ENCODE results near the gene TRIM65.

TRIM65 gene

DNA sequence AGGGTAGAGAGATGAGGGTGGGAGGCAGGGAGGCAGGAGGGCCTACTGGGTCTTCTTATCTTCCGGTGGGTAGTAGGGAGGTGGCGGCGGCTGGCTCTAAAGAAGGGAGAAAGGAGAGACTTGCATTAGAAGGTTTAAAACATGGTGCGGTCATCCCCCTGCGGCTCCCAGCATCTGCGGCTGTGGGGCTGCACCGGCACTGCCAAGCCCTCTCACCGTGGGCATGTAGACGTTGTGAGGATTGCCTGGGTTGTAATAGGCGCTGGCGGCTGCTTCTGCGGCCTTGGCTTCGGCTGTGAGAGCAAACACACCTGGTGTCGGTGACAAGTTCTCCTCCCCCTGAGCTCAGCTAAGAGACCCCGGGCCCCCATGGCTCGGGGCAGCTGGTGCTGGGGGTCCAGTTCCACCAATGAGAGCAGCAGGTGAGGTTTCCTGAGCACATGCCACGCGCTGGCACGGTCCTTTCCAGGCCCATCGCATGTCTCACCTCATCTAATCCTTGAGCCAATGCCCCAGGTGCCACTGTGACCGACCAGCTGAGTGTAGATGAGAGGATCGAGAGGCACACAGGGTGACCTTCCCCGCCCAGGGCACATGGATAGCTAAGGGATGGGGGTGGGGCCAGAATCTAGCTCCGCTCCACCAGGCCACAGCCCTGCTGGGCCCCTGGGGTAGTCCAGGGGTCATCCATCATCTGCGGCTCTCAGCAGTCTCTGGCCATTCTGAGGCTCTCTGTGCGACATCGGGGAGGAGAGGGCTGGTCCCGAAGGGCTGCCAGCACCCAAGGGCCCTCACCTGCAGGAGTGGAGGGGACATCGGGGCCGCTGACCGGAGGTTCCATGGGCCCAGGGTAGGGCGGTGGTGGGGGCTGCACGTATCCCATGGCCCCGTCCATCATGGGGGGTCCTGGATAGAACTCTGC is 49.8 kb downstream of the TRIM65 start:
- TF ChIP-seq, protein P1, sequence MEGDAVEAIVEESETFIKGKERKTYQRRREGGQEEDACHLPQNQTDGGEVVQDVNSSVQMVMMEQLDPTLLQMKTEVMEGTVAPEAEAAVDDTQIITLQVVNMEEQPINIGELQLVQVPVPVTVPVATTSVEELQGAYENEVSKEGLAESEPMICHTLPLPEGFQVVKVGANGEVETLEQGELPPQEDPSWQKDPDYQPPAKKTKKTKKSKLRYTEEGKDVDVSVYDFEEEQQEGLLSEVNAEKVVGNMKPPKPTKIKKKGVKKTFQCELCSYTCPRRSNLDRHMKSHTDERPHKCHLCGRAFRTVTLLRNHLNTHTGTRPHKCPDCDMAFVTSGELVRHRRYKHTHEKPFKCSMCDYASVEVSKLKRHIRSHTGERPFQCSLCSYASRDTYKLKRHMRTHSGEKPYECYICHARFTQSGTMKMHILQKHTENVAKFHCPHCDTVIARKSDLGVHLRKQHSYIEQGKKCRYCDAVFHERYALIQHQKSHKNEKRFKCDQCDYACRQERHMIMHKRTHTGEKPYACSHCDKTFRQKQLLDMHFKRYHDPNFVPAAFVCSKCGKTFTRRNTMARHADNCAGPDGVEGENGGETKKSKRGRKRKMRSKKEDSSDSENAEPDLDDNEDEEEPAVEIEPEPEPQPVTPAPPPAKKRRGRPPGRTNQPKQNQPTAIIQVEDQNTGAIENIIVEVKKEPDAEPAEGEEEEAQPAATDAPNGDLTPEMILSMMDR (IDR thresholded peaks at IDR 0.05; ENCODE audit: control insufficient read depth, insufficient read depth, low read depth, low read length, missing control alignments): no peak
- DNase-seq (ENCODE audit: low read depth): no peak
- H3K4me3 ChIP-seq (ENCODE audit: control insufficient read depth, low read depth, low read length): no peak overlapping the region

GRCh38 chr17:75845933-75846691 is 50.6 kb downstream of the TRIM65 start:
- DNase-seq (ENCODE audit: low read depth): no peak
- TF ChIP-seq, protein P1 (IDR thresholded peaks at IDR 0.05; ENCODE audit: control insufficient read depth, insufficient read depth, low read depth, low read length, missing control alignments): no peak
- no peak overlapping the region for H3K4me3 ChIP-seq (ENCODE audit: control insufficient read depth, low read depth, low read length)

- no peak overlapping the region for H3K4me3 ChIP-seq (ENCODE audit: control insufficient read depth, low read depth, low read length)
- DNase-seq (ENCODE audit: low read depth): no peak
- TF ChIP-seq, protein P1 (IDR thresholded peaks at IDR 0.05; ENCODE audit: control insufficient read depth, insufficient read depth, low read depth, low read length, missing control alignments): peak; percentile 72
These were observed 51.6 kb downstream of the TRIM65 start for GRCh38 chr17:75845058-75845711.

DNA sequence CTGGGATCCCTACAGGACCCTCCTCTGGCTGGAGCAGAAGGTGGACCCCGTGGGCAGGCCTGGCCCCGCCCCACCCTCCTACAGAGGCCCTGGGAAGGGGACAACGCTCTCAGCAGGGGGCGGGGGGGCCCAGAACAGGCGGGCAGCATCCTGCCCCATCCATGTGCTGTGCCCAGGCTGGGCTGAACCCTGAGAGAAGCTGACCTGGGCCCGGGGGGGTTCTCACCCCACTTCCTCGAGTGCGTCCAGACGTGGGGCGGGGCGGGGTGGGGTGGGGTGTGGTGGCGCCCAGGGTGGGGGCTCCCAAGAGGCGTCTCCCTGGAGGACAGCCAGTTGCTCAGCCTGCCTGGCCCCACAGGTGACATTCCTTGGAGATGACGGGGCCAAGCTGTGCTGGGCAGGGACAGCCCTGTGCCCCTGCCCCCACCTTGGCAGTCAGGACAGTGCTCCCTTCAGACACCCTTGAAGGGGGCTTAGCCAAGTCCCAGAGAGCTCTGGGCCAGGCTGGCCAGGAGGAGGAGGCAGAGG is 52.2 kb downstream of the TRIM65 start:
- TF ChIP-seq, protein P1 (IDR thresholded peaks at IDR 0.05; ENCODE audit: control insufficient read depth, insufficient read depth, low read depth, low read length, missing control alignments): no peak

GRCh38 chr17:75843577-75844529 is 52.9 kb downstream of the TRIM65 start, which contains the start of gene UNC13D:
TSS of gene UNC13D (minus strand) at chr17:75844404. CDS start at chr17:75844337, 67 bp downstream.
- H3K4me3 ChIP-seq (ENCODE audit: control insufficient read depth, low read depth, low read length): no peak within 1 kb of the TSS
- no peak for DNase-seq (ENCODE audit: low read depth)
- TF ChIP-seq, protein P1 (IDR thresholded peaks at IDR 0.05; ENCODE audit: control insufficient read depth, insufficient read depth, low read depth, low read length, missing control alignments): no peak

More for the DNA sequence above, 52.2 kb downstream of the TRIM65 start:
- DNase-seq (ENCODE audit: low read depth): no peak
- H3K4me3 ChIP-seq (ENCODE audit: control insufficient read depth, low read depth, low read length): no peak overlapping the region
